GM18498 (cell line): ENCODE data around the gene IGFL4.

Experiments
- ATAC-seq: cut with Tn5 transposase; IDR thresholded peaks from one replicate; pipeline ENCODE4 v1.9.1; 2021; ENCODE audit warnings: mild to moderate bottlenecking, moderate library complexity; ENCODE audit not compliant: unreplicated experiment

Gene IGFL4

GRCh38 chr19:46065486-46066071 lies 24.8 kb upstream of the IGFL4 start:
- ATAC-seq, result no peak

- no peak for ATAC-seq
Observed at GRCh38 chr19:46063201-46063600, 22.4 kb upstream of the IGFL4 start.

- ATAC-seq, result no peak
Observed at GRCh38 chr19:46060012-46060411, 19.2 kb upstream of the IGFL4 start.

- ATAC-seq, result no peak
Observed at GRCh38 chr19:46058778-46059177, 18.0 kb upstream of the IGFL4 start.

GRCh38 chr19:46056536-46056935 lies 15.7 kb upstream of the IGFL4 start:
- no peak for ATAC-seq

GRCh38 chr19:46052896-46053295 lies 12.1 kb upstream of the IGFL4 start:
- ATAC-seq, result no peak

GRCh38 chr19:46049597-46049996 lies 8.8 kb upstream of the IGFL4 start:
- ATAC-seq, result no peak

- no peak for ATAC-seq
Observed at GRCh38 chr19:46043519-46043918, 2.7 kb upstream of the IGFL4 start.

- no peak for ATAC-seq
Observed at GRCh38 chr19:46042252-46042883, 1.6 kb upstream of the IGFL4 start.

- no peak for ATAC-seq
Observed at GRCh38 chr19:46040125-46040524, 677 bp downstream of the IGFL4 start.

GRCh38 chr19:46036744-46037128 lies 4.1 kb downstream of the IGFL4 start:
- no peak for ATAC-seq

- ATAC-seq, result no peak
Observed at GRCh38 chr19:46035986-46036743, 4.6 kb downstream of the IGFL4 start.

GRCh38 chr19:46035546-46035945 lies 5.3 kb downstream of the IGFL4 start:
- ATAC-seq, result no peak

- ATAC-seq, result no peak
Observed at GRCh38 chr19:46033401-46033800, 7.4 kb downstream of the IGFL4 start.

- ATAC-seq, result no peak
Observed at GRCh38 chr19:46032597-46033025, 8.2 kb downstream of the IGFL4 start.

GRCh38 chr19:46031781-46032596 lies 8.8 kb downstream of the IGFL4 start:
- ATAC-seq, result no peak

- no peak for ATAC-seq
Observed at GRCh38 chr19:46030812-46031550, 9.8 kb downstream of the IGFL4 start.

- ATAC-seq, result no peak
Observed at GRCh38 chr19:46025835-46026234, 15.0 kb downstream of the IGFL4 start.

- ATAC-seq, result no peak
Observed at GRCh38 chr19:46023311-46023779, 17.5 kb downstream of the IGFL4 start.
